DMS53 (cell line): ENCODE measurements around the gene CEP85.

Experiments used
- DNase-seq: peaks from one replicate; lab custom pipeline; 2025; lab: John Stamatoyannopoulos, UW

The CEP85 gene

GRCh38 chr1:26233903-26234643 lies at the start of gene CEP85:
Gene CEP85, plus strand, starts transcription at chr1:26234200. Its CDS starts 5,584 bp downstream, at chr1:26239784.
- peak; percentile 99 for DNase-seq

GRCh38 chr1:26184883-26185282 lies 49.1 kb upstream of the CEP85 start:
- no peak for DNase-seq

GRCh38 chr1:26187882-26188281 lies 46.1 kb upstream of the CEP85 start:
- no peak for DNase-seq

- no peak for DNase-seq
Observed at GRCh38 chr1:26188477-26188876, 45.5 kb upstream of the CEP85 start.

GRCh38 chr1:26189331-26189730 lies 44.7 kb upstream of the CEP85 start:
- DNase-seq, result no peak

- no peak for DNase-seq
Observed at GRCh38 chr1:26189751-26190275, 44.2 kb upstream of the CEP85 start.

GRCh38 chr1:26190373-26190987 lies 43.5 kb upstream of the CEP85 start, which contains the start of gene CATSPER4:
Gene CATSPER4, plus strand, starts transcription at chr1:26190602. Its CDS starts 26 bp downstream, at chr1:26190628.
- peak; percentile 64 for DNase-seq

- no peak for DNase-seq
Observed at GRCh38 chr1:26191739-26192138, 42.3 kb upstream of the CEP85 start.

GRCh38 chr1:26195805-26196204 lies 38.2 kb upstream of the CEP85 start:
- no peak for DNase-seq

GRCh38 chr1:26197301-26197700 lies 36.7 kb upstream of the CEP85 start:
- DNase-seq, result no peak

GRCh38 chr1:26197813-26198212 lies 36.2 kb upstream of the CEP85 start:
- no peak for DNase-seq

- DNase-seq, result no peak
Observed at GRCh38 chr1:26200413-26200812, 33.6 kb upstream of the CEP85 start.

GRCh38 chr1:26203642-26204318 lies 30.2 kb upstream of the CEP85 start:
- DNase-seq, result no peak

GRCh38 chr1:26210147-26210870 lies 23.7 kb upstream of the CEP85 start:
- no peak for DNase-seq

GRCh38 chr1:26212726-26213125 lies 21.3 kb upstream of the CEP85 start:
- DNase-seq, result no peak

GRCh38 chr1:26213335-26213905 lies 20.6 kb upstream of the CEP85 start:
- DNase-seq, result no peak

GRCh38 chr1:26215246-26215645 lies 18.8 kb upstream of the CEP85 start:
- DNase-seq, result no peak

GRCh38 chr1:26218906-26219494 lies 15.0 kb upstream of the CEP85 start:
- DNase-seq, result no peak

- peak; percentile 45 for DNase-seq
Observed at GRCh38 chr1:26220199-26220912, 13.6 kb upstream of the CEP85 start.

GRCh38 chr1:26221094-26221493 lies 12.9 kb upstream of the CEP85 start:
- no peak for DNase-seq

GRCh38 chr1:26224606-26225005 lies 9.4 kb upstream of the CEP85 start:
- no peak for DNase-seq
